Panc1 (cell line): ENCODE data around the gene RANGRF. TPM values are rescaled to one million over a fixed set of nuclear protein-coding genes. Genes with fewer than 3 reads are reported as not detected.

Experiments used
- ATAC-seq: fragments of 200-7000 bp; cut with Tn5 transposase; 2 replicates; pipeline ENCODE4 v1.9.1; 2020; ENCODE audit warnings: mild to moderate bottlenecking, moderate library complexity
- BruUV-seq: library from RNA; stranded (reverse); fragments of 400-500 nt; replicated peaks from 2 replicates; lab custom pipeline; 2021; lab: Mats Ljungman, UMichigan
- CTCF ChIA-PET: fragments of 300-600 bp; sonication (Branson Sonifier 250); formaldehyde crosslinking; loops from one replicate; lab custom pipeline; 2022; ENCODE audit warnings: antibody characterized with exemption; lab: Charles Lee
- POLR2A ChIA-PET: fragments of 300-600 bp; sonication (Branson Sonifier 250); formaldehyde crosslinking; loops from one replicate; lab custom pipeline; 2022; ENCODE audit warnings: antibody characterized with exemption; lab: Charles Lee
- DNase-seq: peaks from one replicate; pipeline ENCODE4 v3.0.0-alpha.2; 2010; ENCODE audit warnings: low read depth, low spot score
- H3K27ac ChIP-seq: 2 replicates; pipeline ENCODE4 v1.5.1; 2011; ENCODE audit warnings: mild to moderate bottlenecking, low read length, inconsistent platforms
- H3K27me3 ChIP-seq: fragments of 200-500 bp; sonication (Bioruptor generic); 2 replicates; pipeline ENCODE4 v1.6.0; 2014; ENCODE audit warnings: low read length, inconsistent platforms; ENCODE audit not compliant: control insufficient read depth, insufficient read depth
- H3K36me3 ChIP-seq: fragments of 200-500 bp; sonication (Bioruptor generic); 2 replicates; pipeline ENCODE4 v1.5.1; 2014; ENCODE audit warnings: inconsistent platforms, mild to moderate bottlenecking, low read length, moderate library complexity; ENCODE audit not compliant: control insufficient read depth, insufficient read depth
- H3K4me1 ChIP-seq: 2 replicates; pipeline ENCODE4 v1.5.1; 2011; ENCODE audit warnings: inconsistent platforms, mild to moderate bottlenecking, low read length, moderate library complexity; ENCODE audit not compliant: control insufficient read depth, insufficient read depth
- H3K4me3 ChIP-seq, 2 experiments: 2 replicates each; pipeline ENCODE4 v1.5.1; 2011 to 2012; ENCODE audit warnings: low read depth in 2 of 2, low read length in 2 of 2, mild to moderate bottlenecking in 2 of 2, inconsistent platforms in 1 of 2, moderate library complexity in 1 of 2
- H3K9me3 ChIP-seq: fragments of 200-500 bp; sonication (Bioruptor generic); 2 replicates; pipeline ENCODE4 v1.5.1; 2014; ENCODE audit warnings: low read depth, mild to moderate bottlenecking, inconsistent platforms, low read length, moderate library complexity; ENCODE audit not compliant: control insufficient read depth, insufficient read depth
- CTCF ChIP-seq: fragments of 450-650 bp; IDR thresholded peaks from 2 replicates; pipeline ENCODE4 v1.5.1; 2017; ENCODE audit warnings: mild to moderate bottlenecking
- POLR2AphosphoS5 ChIP-seq: IDR thresholded peaks from 2 replicates; pipeline ENCODE4 v1.6.1; 2012; ENCODE audit warnings: mild to moderate bottlenecking, low read depth, low read length, moderate library complexity
- SIN3A ChIP-seq: IDR thresholded peaks from 2 replicates; pipeline ENCODE4 v1.6.1; 2012; ENCODE audit warnings: low read depth, mild to moderate bottlenecking, low read length, moderate library complexity, borderline replicate concordance; ENCODE audit not compliant: insufficient read depth
- TCF7L2 ChIP-seq: IDR thresholded peaks from 2 replicates; pipeline ENCODE4 v1.6.1; 2011; ENCODE audit warnings: mild to moderate bottlenecking, low read depth, low read length, inconsistent platforms
- in situ Hi-C: cut with HindIII; loops from 2 replicates; pipeline ENCODE4 v1.10.0; 2016; ENCODE audit warnings: low sequenced_read_pairs, low pct_unique_long_range_greater_than_20kb
- intact Hi-C: fragments of 100-400 bp; cut with micrococcal nuclease; formaldehyde crosslinking; loops from one replicate; pipeline ENCODE4 v1.10.0; 2022; ENCODE audit not compliant: unreplicated experiment
- total RNA-seq: library from RNA; stranded (reverse); gene quantifications from one replicate; pipeline ENCODE4 v1.2.1, GENCODE V29; 2021; ENCODE audit not compliant: unreplicated experiment
- TF ChIP-seq, protein P1 (sequence below), 2 experiments: IDR thresholded peaks; 2 replicates each; pipeline ENCODE4 v1.6.1; 2011 to 2012; ENCODE audit warnings: low read depth in 2 of 2, control low read depth in 1 of 2, low read length in 1 of 2, mild to moderate bottlenecking in 1 of 2, moderate library complexity in 1 of 2; ENCODE audit not compliant: insufficient read depth in 1 of 2

RANGRF gene
- total RNA-seq, 1 experiment from 2014 or later: 16.7 TPM

- Histone ChIP-seq H3K4me3 (no peak overlapping the region), H3K4me1 (peaks cover 2% of the 10 kb centered on the region; the same call in 1 of the 2 replicates), H3K27ac (no peak overlapping the region), H3K9me3 (no peaks in the 10 kb centered on the region), H3K27me3 (no peaks in the 10 kb centered on the region), H3K36me3 (peaks cover 5% of the 10 kb centered on the region; the same call in 1 of the 2 replicates)
- TF ChIP-seq, protein P1, sequence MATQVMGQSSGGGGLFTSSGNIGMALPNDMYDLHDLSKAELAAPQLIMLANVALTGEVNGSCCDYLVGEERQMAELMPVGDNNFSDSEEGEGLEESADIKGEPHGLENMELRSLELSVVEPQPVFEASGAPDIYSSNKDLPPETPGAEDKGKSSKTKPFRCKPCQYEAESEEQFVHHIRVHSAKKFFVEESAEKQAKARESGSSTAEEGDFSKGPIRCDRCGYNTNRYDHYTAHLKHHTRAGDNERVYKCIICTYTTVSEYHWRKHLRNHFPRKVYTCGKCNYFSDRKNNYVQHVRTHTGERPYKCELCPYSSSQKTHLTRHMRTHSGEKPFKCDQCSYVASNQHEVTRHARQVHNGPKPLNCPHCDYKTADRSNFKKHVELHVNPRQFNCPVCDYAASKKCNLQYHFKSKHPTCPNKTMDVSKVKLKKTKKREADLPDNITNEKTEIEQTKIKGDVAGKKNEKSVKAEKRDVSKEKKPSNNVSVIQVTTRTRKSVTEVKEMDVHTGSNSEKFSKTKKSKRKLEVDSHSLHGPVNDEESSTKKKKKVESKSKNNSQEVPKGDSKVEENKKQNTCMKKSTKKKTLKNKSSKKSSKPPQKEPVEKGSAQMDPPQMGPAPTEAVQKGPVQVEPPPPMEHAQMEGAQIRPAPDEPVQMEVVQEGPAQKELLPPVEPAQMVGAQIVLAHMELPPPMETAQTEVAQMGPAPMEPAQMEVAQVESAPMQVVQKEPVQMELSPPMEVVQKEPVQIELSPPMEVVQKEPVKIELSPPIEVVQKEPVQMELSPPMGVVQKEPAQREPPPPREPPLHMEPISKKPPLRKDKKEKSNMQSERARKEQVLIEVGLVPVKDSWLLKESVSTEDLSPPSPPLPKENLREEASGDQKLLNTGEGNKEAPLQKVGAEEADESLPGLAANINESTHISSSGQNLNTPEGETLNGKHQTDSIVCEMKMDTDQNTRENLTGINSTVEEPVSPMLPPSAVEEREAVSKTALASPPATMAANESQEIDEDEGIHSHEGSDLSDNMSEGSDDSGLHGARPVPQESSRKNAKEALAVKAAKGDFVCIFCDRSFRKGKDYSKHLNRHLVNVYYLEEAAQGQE (IDR thresholded peaks at IDR 0.05; ENCODE audit: insufficient read depth in 1 of 2, low read depth in 2 of 2, low read length in 1 of 2): no peak
- no peak for TF ChIP-seq TCF7L2
- no peak for TF ChIP-seq POLR2AphosphoS5
- TF ChIP-seq SIN3A: no peak
- TF ChIP-seq CTCF: no peak
- intact Hi-C loops (no loop called here), in situ Hi-C loops (no loop called here)
- CTCF ChIA-PET: no interaction called here
- no TSS peak for BruUV-seq
- POLR2A ChIA-PET: no interaction called here
- DNase-seq: no peak
- no peak for ATAC-seq
Measured at GRCh38 chr17:8244768-8245167, 43.7 kb upstream of the RANGRF start.

DNA sequence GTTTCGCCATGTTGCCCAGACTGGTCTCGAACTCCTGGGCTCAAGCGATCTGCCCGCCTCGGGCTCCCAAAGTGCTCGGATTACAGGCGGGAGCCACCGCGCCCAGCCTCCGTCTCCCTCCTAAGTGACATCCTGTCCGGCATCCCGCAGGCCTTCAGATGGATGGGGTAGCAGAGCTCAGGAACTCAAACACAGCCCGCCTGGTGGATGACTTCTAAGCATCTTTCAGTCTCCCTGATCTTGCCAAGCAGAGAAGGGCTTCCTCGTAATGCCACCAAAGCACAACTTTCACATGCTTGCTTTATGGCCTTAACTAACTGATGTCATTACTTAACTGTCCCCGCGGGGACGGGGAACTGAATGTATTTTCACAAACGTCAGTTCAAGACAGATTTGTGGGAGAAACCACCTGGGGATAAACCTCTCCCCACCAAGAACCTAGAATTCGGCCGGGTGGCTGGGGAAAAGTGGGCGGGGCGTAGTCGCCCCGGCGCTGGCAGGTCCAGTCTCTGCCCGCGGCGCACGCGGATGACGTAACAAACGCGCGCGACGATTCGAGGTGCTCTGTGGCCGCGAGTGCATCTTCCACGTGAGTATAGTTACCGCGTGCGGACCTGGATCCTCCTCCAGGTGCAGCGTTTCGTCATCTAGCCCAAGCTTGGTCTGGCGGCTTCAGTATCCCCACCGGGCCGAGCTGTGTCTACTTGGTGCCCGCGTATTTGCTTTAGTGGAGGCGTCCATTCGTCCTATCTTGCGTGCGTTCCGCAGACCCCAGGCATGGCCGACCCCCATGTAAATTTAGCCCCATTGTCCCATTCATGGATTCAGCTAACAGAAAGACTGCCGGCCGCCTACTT is 39.5 kb upstream of the RANGRF start, which contains the start of gene PFAS:
PFAS (plus strand) TSS at position 539 of the 857 bp plus-strand sequence. CDS start 4,649 bp downstream, outside the sequence.
- in situ Hi-C loops: no loop called here
- Histone ChIP-seq H3K4me3 (peak within 1 kb of the TSS; percentile 98), H3K9me3 (no peaks in the 10 kb centered on the region), H3K27me3 (no peaks in the 10 kb centered on the region), H3K4me1 (peaks cover 9% of the 10 kb centered on the region), H3K36me3 (peaks cover 9% of the 10 kb centered on the region), H3K27ac (peak within 1 kb of the TSS; percentile 91)
- ATAC-seq (peak; percentile 80), DNase-seq (no peak)
- peak; percentile 83; the same call in 1 of the 2 replicates for TF ChIP-seq SIN3A
- TF ChIP-seq, protein P1 (IDR thresholded peaks at IDR 0.05; ENCODE audit: insufficient read depth in 1 of 2, low read depth in 2 of 2, low read length in 1 of 2): no peak
- BruUV-seq: no TSS peak
- ChIA-PET POLR2A (interaction anchor here (1.4 to 1.8 kb wide), 2 partner anchors 27 to 38 kb away, joined by 5 to 8 read pairs; partner anchors contain the start of gene AURKB), CTCF (interaction anchor here (0.6 kb wide), 1 partner anchor 23 kb away, joined by 5 read pairs; no protein-coding TSS in a partner anchor)
- intact Hi-C loops: no loop called here
